GM18508 (cell line): ENCODE data around the gene ZMAT2.
A peak's percentile ranks its signal among the peaks of the same experiment; 100 is the strongest.
"Not testable (repeated sequence)": the region's sequence is repeated elsewhere in the genome, so short reads cannot be mapped to it uniquely, and the experiment has no call there.

ENCODE experiments used
- ATAC-seq: cut with Tn5 transposase; IDR thresholded peaks from one replicate; pipeline ENCODE4 v1.9.1; 2021; ENCODE audit warnings: moderate number of reproducible peaks; ENCODE audit not compliant: insufficient read depth, unreplicated experiment

The ZMAT2 gene, protein sequence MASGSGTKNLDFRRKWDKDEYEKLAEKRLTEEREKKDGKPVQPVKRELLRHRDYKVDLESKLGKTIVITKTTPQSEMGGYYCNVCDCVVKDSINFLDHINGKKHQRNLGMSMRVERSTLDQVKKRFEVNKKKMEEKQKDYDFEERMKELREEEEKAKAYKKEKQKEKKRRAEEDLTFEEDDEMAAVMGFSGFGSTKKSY

DNA sequence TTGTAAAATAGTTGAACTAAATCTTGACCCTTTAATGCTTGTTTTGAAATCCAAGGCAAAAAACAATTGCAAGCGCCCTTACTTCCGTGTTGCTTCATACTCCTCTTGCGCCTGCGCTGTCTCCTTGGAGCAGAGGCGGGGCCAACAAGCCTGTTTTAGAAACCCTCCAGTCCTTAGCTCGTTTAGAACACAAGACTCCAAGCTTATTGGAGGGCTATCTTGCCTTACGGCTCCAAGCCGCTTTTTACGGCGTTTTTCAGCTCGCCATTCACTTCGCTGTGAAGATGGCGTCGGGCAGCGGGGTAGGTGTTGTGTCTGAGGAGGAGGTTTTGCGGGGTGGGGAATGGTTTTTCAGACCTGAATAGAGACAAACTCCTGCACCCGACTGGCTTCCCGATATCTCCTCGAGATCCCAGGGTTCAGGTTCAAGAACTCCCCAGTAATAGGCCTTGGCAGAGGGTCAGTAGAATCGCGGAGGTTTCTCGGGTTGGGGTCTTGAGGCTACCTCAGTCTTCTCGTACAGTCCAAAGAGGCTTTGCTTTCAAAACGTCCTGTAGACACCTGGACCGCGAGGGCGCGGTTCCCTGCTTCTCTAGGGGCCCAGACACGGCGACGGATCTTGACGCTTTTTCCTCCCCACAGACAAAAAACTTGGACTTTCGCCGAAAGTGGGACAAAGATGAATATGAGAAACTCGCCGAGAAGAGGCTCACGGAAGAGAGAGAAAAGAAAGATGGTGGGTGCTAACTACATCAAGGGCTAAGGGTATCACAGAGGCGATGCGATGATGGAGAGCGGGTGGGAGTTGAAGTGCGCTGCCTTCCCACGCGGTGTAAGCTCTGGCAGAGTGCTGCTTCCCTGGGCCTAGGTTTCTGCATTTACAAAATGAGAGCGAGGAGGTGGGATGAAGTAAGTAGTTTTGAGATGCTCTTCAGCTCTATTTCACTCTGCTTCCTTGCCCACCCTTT, at the start of gene ZMAT2:
ZMAT2 (plus strand) TSS at position 271 of the 968 bp plus-strand sequence; CDS start at position 285, 14 bp downstream.
- ATAC-seq: peak; percentile 85

DNA sequence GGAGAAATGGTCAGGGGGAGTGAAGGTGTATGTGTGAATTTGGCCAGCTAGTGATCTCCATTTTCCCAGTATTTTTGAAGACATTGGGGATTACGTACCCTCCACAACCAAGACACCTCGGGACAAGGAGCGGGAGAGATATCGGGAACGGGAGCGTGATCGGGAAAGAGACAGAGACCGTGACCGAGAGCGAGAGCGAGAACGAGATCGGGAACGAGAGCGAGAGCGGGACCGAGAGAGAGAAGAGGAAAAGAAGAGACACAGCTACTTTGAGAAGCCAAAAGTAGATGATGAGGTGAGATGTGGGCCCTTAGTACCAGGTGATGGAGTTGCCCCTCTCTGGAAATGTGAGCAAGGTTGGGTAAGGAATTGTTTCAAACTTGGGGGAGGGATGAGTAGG, 41.4 kb upstream of the ZMAT2 start:
- ATAC-seq: no peak

DNA sequence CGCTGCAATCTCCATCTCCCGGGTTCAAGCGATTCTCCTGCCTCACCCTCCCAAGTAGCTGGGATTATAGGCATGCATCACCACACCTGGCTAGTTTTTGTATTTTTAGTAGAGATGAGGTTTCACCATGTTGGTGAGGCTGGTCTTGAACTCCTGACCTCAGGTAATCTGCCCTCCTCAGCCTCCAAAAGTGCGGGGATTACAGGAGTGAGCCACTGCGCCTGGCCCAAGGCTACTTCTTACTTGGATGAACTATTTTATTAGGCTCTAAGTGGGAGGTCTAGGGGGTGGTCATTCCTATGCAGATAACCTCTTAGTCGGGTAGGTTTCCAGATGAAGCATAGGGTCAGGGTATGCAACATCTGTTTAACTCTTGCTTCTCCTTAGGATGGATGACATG, 39.9 kb upstream of the ZMAT2 start:
- ATAC-seq: not testable (repeated sequence)

DNA sequence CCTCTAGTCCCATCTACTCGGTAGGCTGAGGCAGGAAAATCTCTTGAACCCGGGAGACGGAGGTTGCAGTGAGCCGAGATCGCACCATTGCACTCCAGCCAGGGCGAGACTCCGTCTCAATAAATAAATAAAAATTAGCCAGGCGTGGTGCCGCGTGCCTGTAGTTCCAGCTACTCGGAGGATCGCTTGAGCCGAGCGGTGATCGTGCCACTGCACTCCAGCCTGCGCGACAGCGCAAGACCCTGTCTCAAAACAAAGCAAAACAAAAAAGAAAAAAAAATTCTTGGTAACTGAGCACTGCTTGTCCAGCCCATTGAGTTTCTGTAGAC, 36.3 kb upstream of the ZMAT2 start:
- no peak for ATAC-seq

DNA sequence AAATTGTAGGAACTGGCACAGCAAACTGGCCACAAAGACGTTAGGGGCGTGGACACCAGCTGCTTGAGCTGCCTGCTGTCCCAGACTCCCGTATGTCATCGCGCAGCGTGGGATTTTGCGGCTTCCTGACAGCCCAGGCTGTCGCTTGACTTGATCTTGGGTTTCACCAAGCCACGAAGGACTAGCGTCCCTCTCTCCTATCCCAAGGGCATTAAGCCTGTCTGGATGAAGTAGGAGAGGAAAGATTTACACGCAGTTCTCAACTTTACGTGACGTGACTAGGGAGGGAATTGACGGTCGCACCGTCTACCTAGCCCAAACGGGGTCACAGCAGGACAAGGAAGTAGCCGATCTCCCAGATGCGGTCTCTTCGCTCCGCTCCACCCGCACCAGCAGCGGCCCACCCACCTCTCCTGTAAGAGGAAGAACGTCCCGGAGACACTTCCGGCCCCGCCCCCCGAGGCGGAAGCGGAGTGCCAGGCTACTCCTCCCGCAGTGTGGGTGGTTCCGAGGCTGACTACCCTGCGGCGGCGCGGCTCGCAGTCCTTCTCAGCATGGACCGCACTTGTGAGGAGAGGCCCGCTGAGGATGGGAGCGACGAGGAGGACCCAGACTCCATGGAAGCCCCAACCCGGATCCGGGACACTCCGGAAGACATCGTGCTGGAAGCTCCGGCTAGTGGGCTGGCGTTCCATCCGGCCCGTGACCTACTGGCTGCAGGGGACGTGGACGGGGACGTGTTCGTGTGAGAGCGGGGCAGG, 35.7 kb upstream of the ZMAT2 start, which contains the start of gene WDR55:
WDR55 (plus strand) TSS at position 546 of the 761 bp plus-strand sequence; CDS start at position 555, 9 bp downstream.
- peak; percentile 95 for ATAC-seq

DNA sequence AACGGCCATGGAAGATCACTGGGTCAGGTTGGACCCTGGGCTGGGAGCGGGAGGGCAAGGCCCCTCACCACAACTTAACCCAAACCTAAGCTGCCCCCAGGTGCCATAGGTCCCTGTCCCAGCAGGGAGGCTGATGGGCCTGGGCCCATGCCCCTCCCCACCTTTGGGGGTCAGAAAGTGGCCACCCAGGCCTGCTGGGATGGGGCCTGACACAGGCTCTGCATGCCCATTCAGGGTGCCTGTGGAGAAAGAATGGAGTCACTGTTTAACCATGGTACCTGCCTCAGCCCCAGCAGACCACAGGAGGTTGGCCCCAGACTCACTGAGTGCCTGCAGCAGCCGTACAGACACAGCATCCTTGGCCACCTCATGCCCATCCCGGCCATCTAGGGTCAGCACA, 29.2 kb upstream of the ZMAT2 start:
- not testable (repeated sequence) for ATAC-seq

DNA sequence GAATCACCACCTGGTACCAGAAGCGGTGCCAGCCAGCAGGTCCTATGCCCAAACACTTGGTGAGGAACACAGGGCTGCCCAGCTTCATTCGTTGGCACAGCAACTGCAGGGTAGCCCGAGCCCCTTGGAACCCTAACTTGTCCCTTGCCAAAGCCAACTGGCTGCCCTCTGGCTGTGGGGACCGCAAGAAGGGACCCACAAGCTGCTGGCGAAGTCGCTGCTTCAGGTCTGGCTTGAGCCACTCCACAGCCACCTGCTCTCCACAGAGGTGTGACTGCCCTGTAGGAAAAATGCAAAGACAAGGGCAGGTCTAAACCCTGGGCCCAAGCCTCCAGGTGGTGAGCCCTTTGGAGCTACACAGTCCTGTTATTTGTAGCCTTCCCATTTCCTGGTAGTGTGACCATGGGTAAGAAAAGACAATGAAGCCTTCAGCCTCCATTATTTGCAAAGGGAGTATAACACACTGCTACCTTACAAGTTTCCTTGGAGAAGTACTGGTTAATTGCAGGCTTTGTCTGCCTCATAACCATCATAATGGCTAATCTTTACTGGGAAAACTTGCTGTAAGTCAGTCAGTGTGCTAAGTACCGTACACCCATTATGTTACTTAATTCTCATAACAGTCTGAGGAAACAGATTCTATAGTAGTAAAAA, 28.6 kb upstream of the ZMAT2 start:
- ATAC-seq: no peak

DNA sequence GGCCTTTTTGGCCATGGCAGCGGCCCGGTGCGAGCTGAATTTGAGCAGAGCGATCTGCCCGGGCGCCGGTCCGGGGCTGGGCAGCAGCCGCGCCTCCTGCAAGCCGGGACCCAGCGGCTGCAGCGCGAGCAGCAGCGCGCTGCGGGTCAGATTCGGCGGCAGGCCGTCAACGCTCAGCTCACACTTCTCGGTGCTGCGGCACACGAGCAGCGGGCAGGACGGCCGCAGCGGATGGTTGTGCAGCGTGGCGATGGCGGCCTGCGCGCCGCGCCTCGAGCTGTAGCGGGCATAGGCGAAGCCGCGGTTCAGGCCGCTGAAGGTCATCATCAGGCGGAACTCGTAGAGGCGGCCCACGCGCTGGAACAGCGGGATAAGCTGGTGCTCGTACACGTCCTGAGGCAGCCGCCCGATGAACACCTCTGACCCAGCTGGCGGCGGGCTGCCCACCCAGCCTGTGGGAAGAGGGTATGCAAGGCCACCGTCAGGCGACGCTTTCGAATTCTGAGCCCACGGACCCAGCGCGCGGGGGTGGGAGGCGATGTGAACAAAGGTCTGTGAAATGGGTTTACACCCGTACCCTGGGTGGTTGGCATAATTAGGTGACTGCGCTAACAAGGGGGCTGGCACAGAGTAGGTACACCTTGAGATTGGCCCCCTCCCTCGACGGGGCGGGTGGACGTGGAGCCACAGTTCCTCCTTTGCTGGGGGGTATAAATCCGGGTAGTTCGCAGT, 27.6 kb upstream of the ZMAT2 start:
- no peak for ATAC-seq

DNA sequence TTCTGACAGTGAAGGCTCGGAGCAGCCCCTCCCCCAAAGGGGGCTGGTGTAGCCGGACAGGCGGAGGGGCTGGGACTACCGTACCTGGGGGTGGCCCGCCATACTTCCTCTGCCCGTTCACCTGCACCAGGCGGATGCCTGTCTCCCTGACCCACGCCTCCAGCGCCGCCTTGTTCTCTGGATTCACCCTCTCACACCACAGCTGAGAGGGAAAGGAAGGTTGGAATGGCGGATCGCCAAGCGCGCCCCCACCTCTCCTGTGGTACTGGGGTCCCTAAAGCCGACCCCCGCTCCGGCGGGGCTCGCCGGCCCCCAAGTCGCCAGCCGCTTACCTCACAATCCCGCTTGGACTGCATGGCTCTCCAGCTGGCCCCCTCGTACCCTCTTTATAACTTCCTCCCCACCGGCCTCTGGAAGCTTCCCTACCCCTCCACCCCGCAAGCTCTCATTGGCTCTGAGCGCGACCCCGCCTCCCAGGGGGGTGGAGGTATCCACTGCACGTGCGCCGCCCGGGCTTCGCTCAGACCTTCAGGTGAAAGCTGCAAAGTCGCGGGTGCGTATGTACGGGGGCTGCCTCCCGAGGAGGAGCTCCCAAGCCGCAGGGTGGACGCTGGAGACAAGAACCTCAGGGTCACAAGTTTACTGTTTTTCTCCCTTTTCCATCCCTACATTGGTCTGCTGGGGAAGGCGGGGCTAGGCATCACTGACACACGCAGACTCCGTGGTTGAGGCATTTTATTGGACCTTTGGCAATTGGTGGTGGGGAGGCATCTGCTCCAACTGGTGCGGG, 26.9 kb upstream of the ZMAT2 start, which contains the start of gene DND1:
DND1 (minus strand) TSS at position 390 of the 790 bp plus-strand sequence; CDS start at position 356, 34 bp downstream.
- no peak for ATAC-seq

DNA sequence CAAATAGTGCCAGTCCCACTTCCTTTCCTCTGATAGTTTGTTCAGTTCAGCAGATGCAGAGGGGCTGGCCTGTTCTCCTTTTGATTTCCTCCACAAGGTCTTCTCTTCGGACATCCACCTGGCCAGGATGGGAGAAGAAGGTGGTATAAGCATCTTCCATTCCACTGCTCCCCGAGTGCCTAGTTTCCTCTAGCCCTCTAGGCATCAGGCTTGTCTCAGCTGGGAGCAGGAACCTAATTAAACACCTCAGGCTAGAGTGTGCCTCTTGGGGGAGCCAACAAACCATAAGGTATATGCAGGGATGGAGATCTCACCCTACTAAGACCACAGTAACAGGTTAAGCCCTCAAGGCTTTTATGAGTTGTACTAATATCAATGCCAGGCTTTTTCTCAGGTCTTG, 26.0 kb upstream of the ZMAT2 start:
- no peak for ATAC-seq

DNA sequence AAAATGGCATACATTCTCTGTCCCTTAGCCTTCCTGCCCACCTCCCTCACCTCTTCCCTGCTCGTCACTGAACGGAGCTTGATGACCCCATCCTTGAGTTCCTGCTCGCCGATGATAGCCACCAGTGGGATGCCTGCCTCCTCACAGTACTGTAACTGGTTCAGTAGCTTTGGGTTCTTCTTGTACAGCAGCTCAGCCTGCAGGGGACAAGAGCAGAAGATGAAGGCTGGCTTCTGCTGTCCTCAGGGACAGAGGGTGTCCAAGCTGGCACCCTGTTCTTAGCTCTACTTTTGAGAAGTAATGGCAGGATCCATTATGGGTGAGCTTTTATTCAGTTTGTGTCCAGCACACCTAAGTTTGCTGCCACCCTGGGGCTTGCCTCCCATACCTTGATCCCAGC, 25.6 kb upstream of the ZMAT2 start:
- no peak for ATAC-seq

DNA sequence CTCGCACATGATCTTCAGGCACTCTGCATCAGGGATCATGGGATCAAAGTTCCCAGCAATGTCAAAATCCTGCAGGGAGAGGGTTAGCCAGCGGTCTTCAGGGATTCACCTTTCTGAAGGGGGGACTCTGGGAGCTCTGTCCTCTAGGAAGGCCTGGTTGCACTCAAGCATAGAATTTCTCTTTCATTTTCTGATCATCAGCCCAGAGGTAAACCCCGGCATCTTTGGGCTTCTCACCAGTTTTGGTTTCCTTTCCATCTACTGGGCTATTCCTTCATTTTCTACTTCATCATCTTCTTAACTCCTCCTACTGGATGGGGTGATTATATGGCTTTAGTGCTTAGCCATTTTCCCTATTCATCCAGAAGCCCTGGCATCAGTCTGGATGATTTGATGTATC, 22.3 kb upstream of the ZMAT2 start:
- no peak for ATAC-seq

DNA sequence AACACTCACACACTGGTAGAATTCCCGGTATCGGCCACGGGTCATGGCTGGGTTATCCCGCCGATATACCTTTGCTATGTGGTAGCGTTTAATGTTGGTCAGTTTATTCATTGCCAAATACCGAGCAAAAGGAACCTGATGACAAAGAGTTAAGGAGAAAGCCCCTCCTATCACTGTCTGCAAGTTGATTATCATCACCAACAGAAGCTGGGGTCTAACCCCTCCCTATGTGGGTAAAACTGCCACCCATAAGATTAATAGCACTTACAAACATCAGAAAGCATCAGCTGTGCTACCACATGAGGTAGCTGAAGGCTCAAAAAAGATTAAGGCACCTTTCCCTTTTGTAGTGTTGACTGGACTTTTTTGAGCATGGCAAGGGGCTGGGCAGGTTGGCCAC, 21.3 kb upstream of the ZMAT2 start:
- ATAC-seq: no peak

DNA sequence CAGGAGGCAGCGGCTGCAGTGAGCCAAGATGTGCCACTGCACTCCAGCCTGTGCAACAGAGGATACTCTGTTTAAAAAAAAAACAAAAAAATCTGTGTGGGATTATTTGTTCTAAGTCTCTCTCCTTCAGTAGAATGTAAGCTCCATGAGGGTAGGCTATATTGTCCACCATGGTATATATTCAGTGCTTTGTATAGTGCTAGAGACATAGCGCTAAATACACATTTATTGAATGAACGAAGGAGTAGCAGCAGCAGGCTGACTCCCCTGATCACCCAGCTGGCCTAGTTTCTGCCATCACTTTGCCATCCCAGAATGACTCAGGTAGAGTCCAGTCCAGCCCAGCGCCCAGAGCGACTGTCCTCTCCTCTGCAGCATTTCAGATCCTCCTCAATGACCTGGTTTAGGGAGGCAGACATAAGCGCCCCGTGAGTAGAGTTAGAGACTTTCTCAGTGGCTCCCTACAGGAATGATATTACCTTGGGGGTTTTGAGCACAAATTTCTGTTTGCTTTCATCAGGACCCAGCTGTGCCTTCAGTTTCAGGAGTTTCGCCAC, 9.8 kb upstream of the ZMAT2 start:
- no peak for ATAC-seq

DNA sequence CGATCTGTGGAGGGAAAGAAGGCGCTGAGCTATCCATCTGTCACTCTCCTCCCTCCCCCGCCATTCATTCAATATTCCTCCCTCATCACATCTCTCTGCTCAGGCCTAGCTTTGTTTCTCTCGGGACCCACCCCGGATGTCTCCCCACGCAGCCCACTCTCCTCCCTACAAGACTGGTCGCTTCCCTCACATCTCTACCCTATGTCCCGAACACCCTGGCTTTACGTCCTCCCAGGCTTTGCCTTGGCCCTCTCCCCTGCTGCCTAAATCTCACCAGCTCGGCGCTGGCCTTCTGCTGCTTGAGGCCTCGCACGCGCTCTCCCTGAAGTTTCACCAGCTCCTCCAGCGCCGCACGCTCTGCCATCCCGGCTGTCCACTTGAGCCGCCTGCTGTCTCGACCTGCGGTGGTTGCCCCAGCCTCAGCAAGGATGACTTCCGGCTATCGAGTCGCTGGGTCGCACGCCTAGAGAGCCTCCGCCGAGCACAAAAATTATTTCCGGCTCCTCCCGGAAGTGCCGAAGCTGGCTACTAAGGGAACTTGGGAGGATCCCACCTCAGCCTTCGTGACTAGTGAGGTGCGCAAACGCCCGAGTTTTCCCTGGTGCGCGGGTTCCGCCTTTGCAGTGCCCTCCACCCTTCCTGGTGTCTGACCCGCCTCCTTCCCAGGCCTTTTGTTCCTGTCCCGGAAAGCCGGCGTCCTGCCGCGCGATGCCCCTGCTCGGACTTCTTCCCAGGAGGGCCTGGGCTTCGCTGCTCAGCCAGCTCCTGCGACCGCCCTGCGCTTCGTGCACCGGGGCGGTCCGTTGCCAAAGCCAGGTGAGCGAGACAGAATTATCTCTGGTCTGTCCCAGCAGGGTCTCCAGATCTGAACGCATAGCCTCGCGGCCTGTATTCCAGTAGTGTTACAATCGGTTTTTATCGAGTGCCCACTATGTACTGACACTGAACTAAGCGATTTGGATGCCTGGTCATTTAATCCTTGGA, 9.0 kb upstream of the ZMAT2 start, which contains the start of the genes HARS1 and HARS2:
HARS1 (minus strand) TSS at position 430 of the 984 bp plus-strand sequence; CDS start at position 364, 66 bp downstream.
HARS2 (plus strand) TSS at position 515 of the 984 bp plus-strand sequence; CDS start at position 709, 194 bp downstream.
- ATAC-seq: peak; percentile 94

DNA sequence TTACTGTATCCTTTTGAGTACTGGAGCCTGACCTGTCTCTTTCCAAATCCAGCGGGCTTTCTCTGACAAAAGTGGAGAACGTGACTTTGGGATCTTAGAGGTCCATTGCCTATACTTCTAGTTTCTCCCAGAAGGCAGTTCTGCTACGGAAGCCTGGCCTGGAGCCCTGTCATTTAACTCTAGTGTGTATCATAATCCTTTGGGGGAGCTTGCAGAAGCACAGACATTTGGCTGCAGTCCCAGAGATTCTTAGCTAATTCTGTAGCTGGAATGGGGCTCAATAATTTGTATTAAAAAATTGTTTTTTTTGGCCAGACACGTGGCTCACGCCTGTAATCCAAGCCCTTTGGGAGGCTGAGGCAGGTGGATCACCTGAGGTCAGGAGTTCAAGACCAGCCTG, 6.0 kb upstream of the ZMAT2 start:
- no peak for ATAC-seq

DNA sequence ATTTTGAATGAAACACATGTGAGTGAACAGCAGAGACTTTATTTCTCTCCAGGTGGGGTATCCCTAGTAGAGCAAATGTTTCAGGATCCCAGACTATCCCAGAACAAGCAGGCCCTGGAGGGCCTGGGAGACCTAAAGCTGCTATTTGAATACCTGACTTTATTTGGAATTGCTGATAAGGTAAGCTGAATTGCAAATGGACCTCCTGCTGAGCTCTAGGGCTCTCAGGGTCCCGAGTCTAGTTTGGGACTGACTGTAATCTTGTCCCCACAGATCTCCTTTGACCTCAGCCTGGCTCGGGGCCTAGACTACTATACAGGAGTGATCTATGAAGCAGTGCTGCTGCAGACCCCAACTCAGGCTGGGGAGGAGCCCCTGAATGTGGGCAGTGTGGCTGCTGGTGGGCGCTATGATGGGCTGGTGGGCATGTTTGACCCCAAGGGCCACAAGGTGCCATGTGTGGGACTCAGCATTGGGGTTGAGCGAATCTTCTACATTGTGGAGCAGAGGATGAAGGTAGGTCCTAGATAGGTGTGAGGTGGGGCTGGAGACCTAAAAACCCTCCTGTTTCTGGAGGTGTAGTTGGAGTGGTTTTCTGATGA, 3.3 kb upstream of the ZMAT2 start:
- ATAC-seq: no peak
